Transverse colon (tissue), 4 donors: Measurements from ENCODE around the gene GNL3L. TPM values are rescaled to one million over a fixed set of nuclear protein-coding genes. Genes with fewer than 3 reads are reported as not detected.

Source experiments
- DNase-seq: peaks from one replicate; pipeline ENCODE4 v3.0.0-alpha.2; 2019
- H3K27ac ChIP-seq, 4 donors: fragments of 200-600 bp; sonication (generic); 2 replicates each; pipeline ENCODE4 v1.5.1; 2016 to 2018; ENCODE audit warnings: inconsistent platforms in 4 of 4
- H3K27me3 ChIP-seq: fragments of 200-600 bp; sonication (generic); 2 replicates; pipeline ENCODE4 v1.5.1; 2017; ENCODE audit warnings: inconsistent platforms
- H3K36me3 ChIP-seq, 4 donors: fragments of 200-600 bp; sonication (generic); 2 replicates each; pipeline ENCODE4 v1.5.1; 2017 to 2019; ENCODE audit warnings: inconsistent platforms in 4 of 4
- H3K4me1 ChIP-seq, 4 donors: fragments of 200-600 bp; sonication (generic); 2 replicates each; pipeline ENCODE4 v1.5.1; 2017 to 2020; ENCODE audit warnings: inconsistent platforms in 4 of 4
- H3K4me3 ChIP-seq, 4 donors: fragments of 200-600 bp; sonication (generic); 1 replicate in 1 of 4; 2 replicates in 3 of 4; pipeline versions ENCODE4 v1.5.1 to v1.6.1; 2017 to 2019; ENCODE audit warnings: inconsistent platforms in 4 of 4
- H3K9me3 ChIP-seq, 2 donors: fragments of 200-600 bp; sonication (generic); 2 replicates each; pipeline ENCODE4 v1.5.1; 2017 to 2019; ENCODE audit warnings: inconsistent platforms in 2 of 2
- EP300 ChIP-seq: sonication (generic); formaldehyde crosslinking; IDR thresholded peaks from one replicate; pipeline ENCODE4 v1.6.1; 2017; ENCODE audit warnings: antibody characterized with exemption, low read depth
- POLR2A ChIP-seq: fragments of 450-650 bp; IDR thresholded peaks from one replicate; pipeline ENCODE4 v1.6.1; 2016; ENCODE audit warnings: antibody characterized with exemption, mild to moderate bottlenecking, moderate library complexity
- POLR2AphosphoS5 ChIP-seq, 3 donors: sonication (generic); formaldehyde crosslinking; IDR thresholded peaks; one replicate each; pipeline ENCODE4 v1.6.1; 2016; ENCODE audit warnings: antibody characterized with exemption in 3 of 3
- WGBS, 2 donors: methylation state at CpG; one replicate each; pipeline ENCODE4 v1.1.5; 2018; ENCODE audit warnings: low coverage in 1 of 2; 5-methylcytosine and 5-hydroxymethylcytosine counted together
- in situ Hi-C, 4 donors: fragments of 200-750 bp; cut with MboI; loops; one replicate each; pipeline versions ENCODE4 v1.15.0 to v1.15.1; 2017; ENCODE audit warnings: low sequenced_read_pairs in 3 of 4, low pct_ligation_motif_present in 1 of 4, low pct_unique_long_range_greater_than_20kb in 1 of 4
- intact Hi-C: fragments of 100-400 bp; cut with DNase I; formaldehyde crosslinking; loops from one replicate; pipeline ENCODE4 v1.15.1; 2023; ENCODE audit warnings: low total_unique reads
- total RNA-seq, 4 donors: library from RNA; depleted of rRNA; stranded (reverse); fragments of >200 nt; gene quantifications; one replicate each; pipeline ENCODE4 v1.1.0, GENCODE V29; 2016
- TF ChIP-seq, protein P1 (sequence below), 5 experiments: fragments of 200-600 bp in 3 of 5; fragments of 450-650 bp in 2 of 5; sonication (generic) in 3 of 5; IDR thresholded peaks; 1 replicate in 2 of 5; 2 replicates in 3 of 5; pipeline ENCODE4 v1.5.1; 2016 to 2017; ENCODE audit warnings: antibody characterized with exemption in 5 of 5, inconsistent platforms in 3 of 5, mild to moderate bottlenecking in 2 of 5, moderate library complexity in 1 of 5

Gene GNL3L
- total RNA-seq, 4 donors from 2014 or later: 29.5 to 36.6 (median 31.7) TPM

DNA sequence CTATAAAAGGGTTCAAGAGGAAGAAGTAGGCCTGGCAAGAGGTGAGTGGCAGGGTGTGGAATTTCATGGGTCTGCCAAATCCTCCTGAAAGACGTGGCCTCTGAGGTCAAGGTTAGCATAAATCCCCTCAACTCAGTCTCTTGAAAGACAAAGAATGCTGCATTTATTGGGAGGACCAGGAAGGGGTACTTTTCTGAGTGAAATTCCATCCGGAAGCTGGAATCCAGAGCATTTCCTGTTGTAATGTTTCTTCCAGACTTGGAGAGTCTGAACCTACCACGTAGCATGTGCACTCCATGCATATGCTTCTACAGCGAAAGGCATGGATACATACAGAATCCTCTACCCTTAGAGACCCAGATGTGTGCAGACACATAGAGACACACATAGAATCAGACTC, 20.6 kb upstream of the GNL3L start:
- DNase-seq: no peak
- no peaks in the 10 kb centered on the region for H3K4me1 ChIP-seq
- H3K9me3 ChIP-seq: no peaks in the 10 kb centered on the region
- no peak overlapping the region for H3K4me3 ChIP-seq
- in situ Hi-C loops: no loop called here
- no peaks in the 10 kb centered on the region for H3K36me3 ChIP-seq
- TF ChIP-seq POLR2AphosphoS5 (IDR thresholded peaks at IDR 0.05) (no peak), EP300 (no peak)
- TF ChIP-seq, protein P1, sequence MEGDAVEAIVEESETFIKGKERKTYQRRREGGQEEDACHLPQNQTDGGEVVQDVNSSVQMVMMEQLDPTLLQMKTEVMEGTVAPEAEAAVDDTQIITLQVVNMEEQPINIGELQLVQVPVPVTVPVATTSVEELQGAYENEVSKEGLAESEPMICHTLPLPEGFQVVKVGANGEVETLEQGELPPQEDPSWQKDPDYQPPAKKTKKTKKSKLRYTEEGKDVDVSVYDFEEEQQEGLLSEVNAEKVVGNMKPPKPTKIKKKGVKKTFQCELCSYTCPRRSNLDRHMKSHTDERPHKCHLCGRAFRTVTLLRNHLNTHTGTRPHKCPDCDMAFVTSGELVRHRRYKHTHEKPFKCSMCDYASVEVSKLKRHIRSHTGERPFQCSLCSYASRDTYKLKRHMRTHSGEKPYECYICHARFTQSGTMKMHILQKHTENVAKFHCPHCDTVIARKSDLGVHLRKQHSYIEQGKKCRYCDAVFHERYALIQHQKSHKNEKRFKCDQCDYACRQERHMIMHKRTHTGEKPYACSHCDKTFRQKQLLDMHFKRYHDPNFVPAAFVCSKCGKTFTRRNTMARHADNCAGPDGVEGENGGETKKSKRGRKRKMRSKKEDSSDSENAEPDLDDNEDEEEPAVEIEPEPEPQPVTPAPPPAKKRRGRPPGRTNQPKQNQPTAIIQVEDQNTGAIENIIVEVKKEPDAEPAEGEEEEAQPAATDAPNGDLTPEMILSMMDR (IDR thresholded peaks at IDR 0.05): no peak
- intact Hi-C loops: no loop called here
- H3K27ac ChIP-seq: no peak overlapping the region
- H3K27me3 ChIP-seq: no peaks in the 10 kb centered on the region
- WGBS, 2 donors: 20 to 69% methylated on average over 1 to 4 of the region's 4 CpGs

DNA sequence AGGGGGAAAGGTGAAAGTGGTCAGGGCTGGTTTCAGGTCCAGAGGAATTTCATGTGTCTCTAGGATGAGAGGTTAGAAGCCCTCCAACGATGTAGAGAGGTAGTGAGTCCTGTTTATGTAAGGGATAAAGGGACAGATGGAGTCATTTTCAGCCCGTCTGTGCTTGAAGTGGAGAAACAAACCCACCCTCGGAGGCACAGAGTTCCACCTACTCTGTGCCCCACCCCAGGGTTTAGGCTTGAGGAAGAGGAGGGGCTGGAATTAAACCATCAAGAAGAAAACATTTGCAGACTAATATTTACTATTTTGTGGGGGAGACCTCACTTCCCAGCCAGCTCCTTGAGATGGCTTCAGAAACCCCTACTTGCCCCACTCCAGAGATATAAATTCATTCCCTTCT, 868 bp upstream of the GNL3L start:
- Histone ChIP-seq H3K36me3 (no peaks in the 10 kb centered on the region), H3K27ac (peak overlapping the region; percentile 77 to 86 (median 84)), H3K4me3 (peak overlapping the region in 3 of 4 donors; percentile 29 to 83 (median 49)), H3K4me1 (peaks cover 0 to 22% (median 3%) of the 10 kb centered on the region in 4 donors), H3K27me3 (no peaks in the 10 kb centered on the region), H3K9me3 (no peaks in the 10 kb centered on the region)
- WGBS, 2 donors: 59% methylated on average over 3 of the region's 3 CpGs; no CpG with 5 or more reads in 1 of the 2 donors
- no peak for DNase-seq
- TF ChIP-seq POLR2AphosphoS5 (IDR thresholded peaks at IDR 0.05) (no peak), EP300 (no peak), POLR2A (no peak)
- TF ChIP-seq, protein P1 (IDR thresholded peaks at IDR 0.05): no peak
- in situ Hi-C loops: no loop called here
- intact Hi-C loops: no loop called here

DNA sequence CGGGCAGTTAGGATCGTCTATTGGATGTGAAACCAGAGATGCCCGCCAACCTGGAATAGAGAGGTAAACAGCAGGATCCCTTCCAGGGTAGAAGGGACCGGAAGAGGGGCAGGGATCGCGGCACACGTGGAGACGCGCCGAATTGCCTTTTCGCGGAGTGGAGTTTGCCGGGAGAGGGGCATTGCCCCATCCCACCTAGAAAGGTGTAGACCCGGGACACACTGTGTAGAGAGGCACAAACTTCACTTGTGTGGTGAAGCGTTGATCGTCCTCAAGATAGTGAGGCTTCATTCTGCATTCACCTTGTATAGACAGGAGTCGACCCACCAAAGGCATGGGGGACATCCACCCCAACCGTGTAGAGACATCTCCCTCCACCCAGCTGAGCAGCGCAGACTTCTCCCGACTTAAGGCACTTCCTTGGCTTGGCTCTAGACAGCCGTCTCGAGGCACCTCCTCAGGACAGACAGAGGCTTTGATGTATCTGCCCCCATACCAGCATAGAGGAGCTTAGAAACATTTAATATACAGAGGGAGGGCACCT, 410 bp downstream of the GNL3L start:
- Histone ChIP-seq H3K4me1 (peaks cover 0 to 22% (median 3%) of the 10 kb centered on the region in 4 donors), H3K9me3 (no peaks in the 10 kb centered on the region), H3K36me3 (no peaks in the 10 kb centered on the region), H3K27ac (peak overlapping the region; percentile 77 to 86 (median 84)), H3K27me3 (no peaks in the 10 kb centered on the region), H3K4me3 (peak overlapping the region; percentile 49 to 83 (median 70))
- TF ChIP-seq EP300: no peak
- TF ChIP-seq POLR2A: no peak
- TF ChIP-seq, protein P1 (IDR thresholded peaks at IDR 0.05): no peak
- no peak for TF ChIP-seq POLR2AphosphoS5 (IDR thresholded peaks at IDR 0.05)
- no peak for DNase-seq
- in situ Hi-C loops (no loop called here), intact Hi-C loops (no loop called here)
- 58% methylated on average over 22 of the region's 22 CpGs; no CpG with 5 or more reads in 1 of the 2 donors for WGBS, 2 donors

DNA sequence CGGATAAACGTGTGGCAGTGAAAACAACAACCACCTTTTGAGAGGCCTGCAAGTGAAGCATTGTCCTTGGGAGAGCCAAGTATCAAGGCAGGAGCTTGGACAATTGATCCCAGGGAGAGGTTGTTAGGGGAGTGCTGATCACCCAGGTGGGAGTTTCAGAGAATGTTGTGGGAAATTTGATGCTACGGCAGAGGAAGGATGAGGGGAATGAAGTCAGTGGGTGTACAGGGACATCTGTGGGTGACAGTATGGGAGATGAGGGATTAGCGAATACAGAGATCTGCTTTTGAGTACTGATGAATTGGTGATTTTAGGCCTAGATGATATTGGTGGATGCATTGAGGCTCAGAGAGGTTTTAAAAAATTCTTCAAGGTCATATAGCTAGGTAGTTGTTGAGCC, 4.3 kb downstream of the GNL3L start:
- WGBS, 2 donors: 87% methylated on average over 4 of the region's 4 CpGs; no CpG with 5 or more reads in 1 of the 2 donors
- no peak overlapping the region for H3K4me3 ChIP-seq
- no peaks in the 10 kb centered on the region for H3K9me3 ChIP-seq
- H3K27ac ChIP-seq: no peak overlapping the region
- H3K36me3 ChIP-seq: no peaks in the 10 kb centered on the region
- H3K27me3 ChIP-seq: no peaks in the 10 kb centered on the region
- in situ Hi-C loops: no loop called here
- peaks cover 0 to 20% (median 3%) of the 10 kb centered on the region in 4 donors for H3K4me1 ChIP-seq
- DNase-seq: no peak
- intact Hi-C loops: no loop called here
- TF ChIP-seq POLR2A (no peak), EP300 (no peak), POLR2AphosphoS5 (IDR thresholded peaks at IDR 0.05) (no peak)
- TF ChIP-seq, protein P1 (IDR thresholded peaks at IDR 0.05): no peak
